Activated naive CD4-positive, alpha-beta T cell treated with anti-CD3 and anti-CD28 coated beads, Interleukin-2, amount 50 U/mL, for 72 hours (primary cell): Measurements from ENCODE around the gene CLEC3B. TPM values are rescaled to one million over a fixed set of nuclear protein-coding genes. Genes with fewer than 3 reads are reported as not detected.
A peak's percentile ranks its signal among the peaks of the same experiment; 100 is the strongest.
"Not testable (repeated sequence)": the region's sequence is repeated elsewhere in the genome, so short reads cannot be mapped to it uniquely, and the experiment has no call there.

Source experiments
- ATAC-seq, 2 donors: fragments of 150-1000 bp; cut with Tn5 transposase; 2 replicates each; pipeline ENCODE4 v1.10.0; 2021; ENCODE audit warnings: mild to moderate bottlenecking in 2 of 2, moderate library complexity in 2 of 2
- DNase-seq, 2 donors: peaks; one replicate each; pipeline ENCODE4 v3.0.0; 2021 to 2022; ENCODE audit warnings: low spot score in 2 of 2
- H3K27ac Mint-ChIP-seq, 2 donors: one replicate each; pipeline ENCODE4 v1.8.0; 2022; ENCODE audit warnings: mild to moderate bottlenecking in 2 of 2, mixed read lengths in 2 of 2
- H3K36me3 Mint-ChIP-seq, 2 donors: one replicate each; pipeline ENCODE4 v1.8.0; 2022; ENCODE audit warnings: mixed read lengths in 2 of 2
- H3K9me3 Mint-ChIP-seq, 2 donors: one replicate each; pipeline ENCODE4 v1.8.0; 2022; ENCODE audit warnings: mixed read lengths in 2 of 2
- total RNA-seq, 2 donors: library from RNA; stranded (reverse); gene quantifications; one replicate each; pipeline ENCODE4 v1.2.3, GENCODE V29; 2022

Gene CLEC3B
- total RNA-seq, 2 donors from 2014 or later, result not detected

DNA sequence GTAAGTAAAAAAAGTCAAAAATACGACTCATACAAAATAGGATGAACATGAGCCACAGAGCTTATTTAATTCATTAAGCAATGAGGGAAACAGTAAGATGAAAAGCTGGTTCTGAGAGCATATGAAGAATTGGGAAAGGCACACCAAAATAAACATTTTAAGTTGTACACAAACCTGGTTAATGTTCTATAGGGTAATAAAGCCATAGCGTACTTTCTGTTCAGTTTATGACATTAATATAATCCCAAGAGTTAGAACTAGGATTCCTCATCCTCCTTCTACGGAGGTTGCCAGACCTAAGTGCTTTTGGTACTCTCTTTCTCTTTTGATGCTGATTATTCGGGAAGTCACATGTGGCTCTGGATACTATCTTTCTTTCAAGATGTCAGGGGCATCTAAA is 41.4 kb downstream of the CLEC3B start:
- no peaks in the 10 kb centered on the region for H3K9me3 Mint-ChIP-seq
- H3K27ac Mint-ChIP-seq, result peak overlapping the region in 1 of 2 donors; percentile 70
- no peak for DNase-seq
- no peaks in the 10 kb centered on the region for H3K36me3 Mint-ChIP-seq
- no peak for ATAC-seq

DNA sequence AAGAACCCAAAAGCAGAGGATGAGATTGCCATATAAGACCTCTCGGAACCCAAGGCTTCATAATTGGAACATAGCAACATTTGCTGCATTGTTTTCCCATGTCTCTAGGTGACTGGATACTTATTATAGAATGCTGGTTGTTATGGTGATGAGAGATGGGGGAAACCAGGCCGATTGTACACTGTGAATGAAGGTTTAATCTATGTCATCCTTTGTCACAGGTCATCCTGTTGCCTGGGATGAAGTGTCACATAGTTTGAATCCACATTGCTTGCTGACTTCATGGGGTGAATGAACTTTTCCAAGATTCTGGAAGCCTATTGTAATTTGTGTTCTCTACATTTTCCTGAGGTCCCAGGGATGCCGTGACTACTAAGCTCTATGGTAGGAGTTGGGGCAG is 41.8 kb downstream of the CLEC3B start:
- no peak overlapping the region for H3K27ac Mint-ChIP-seq
- no peak for ATAC-seq

DNA sequence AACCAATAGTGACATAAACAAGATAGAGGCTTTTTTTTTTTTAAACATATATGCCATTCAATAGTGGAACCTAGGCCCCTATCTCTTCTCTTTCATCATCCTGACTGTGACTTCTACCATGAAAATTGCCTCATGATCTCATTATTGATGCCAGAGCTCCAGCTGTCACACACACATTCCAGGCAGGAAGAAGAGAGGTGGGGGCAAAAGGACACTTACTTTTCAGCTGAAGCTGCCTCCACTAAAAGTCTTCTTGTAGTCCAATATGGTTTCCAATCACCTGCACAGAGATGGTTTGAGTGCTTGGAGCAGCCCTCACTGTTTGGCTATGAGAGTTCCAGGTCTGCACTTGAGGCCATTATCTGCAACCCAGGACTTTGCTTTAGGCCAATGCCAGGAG is 45.0 kb downstream of the CLEC3B start:
- DNase-seq (no peak), ATAC-seq (no peak)
- Mint-ChIP-seq H3K36me3 (no peaks in the 10 kb centered on the region), H3K9me3 (no peaks in the 10 kb centered on the region), H3K27ac (no peak overlapping the region)

More for the DNA sequence above, 41.8 kb downstream of the CLEC3B start:
- no peak for DNase-seq
- no peaks in the 10 kb centered on the region for H3K36me3 Mint-ChIP-seq
- H3K9me3 Mint-ChIP-seq, result no peaks in the 10 kb centered on the region

- DNase-seq (no peak), ATAC-seq (no peak)
- Mint-ChIP-seq H3K27ac (no peak overlapping the region), H3K9me3 (peaks cover 3 to 6% of the 10 kb centered on the region in 2 donors), H3K36me3 (no peaks in the 10 kb centered on the region)
Measured at GRCh38 chr3:45075821-45076625, 49.9 kb downstream of the CLEC3B start.

DNA sequence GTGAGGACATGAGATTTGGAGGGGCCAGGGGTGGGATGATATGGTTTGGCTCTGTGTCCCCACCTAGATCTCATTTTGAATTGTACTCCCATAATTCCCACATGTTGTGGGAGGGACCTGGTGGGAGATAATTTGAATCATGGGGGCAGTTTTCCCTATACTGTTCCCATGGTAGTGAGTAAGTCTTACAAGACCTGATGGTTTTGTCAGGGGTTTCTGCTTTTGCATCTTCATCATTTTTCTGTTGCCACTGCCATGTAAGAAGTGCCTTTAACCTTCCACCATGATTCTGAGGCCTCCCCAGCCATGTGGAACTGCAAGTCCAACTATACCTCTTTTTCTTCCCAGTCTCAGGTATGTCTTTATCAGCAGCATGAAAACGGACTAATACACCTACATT is 52.2 kb downstream of the CLEC3B start:
- ATAC-seq, DNase-seq, H3K9me3 Mint-ChIP-seq, H3K36me3 Mint-ChIP-seq: not testable (repeated sequence)
- peak overlapping the region in 1 of 2 donors; percentile 32 for H3K27ac Mint-ChIP-seq

GRCh38 chr3:45078910-45079522 is 52.9 kb downstream of the CLEC3B start:
- Mint-ChIP-seq H3K9me3 (peaks cover 3 to 6% of the 10 kb centered on the region in 2 donors), H3K27ac (no peak overlapping the region), H3K36me3 (no peaks in the 10 kb centered on the region)
- DNase-seq (no peak), ATAC-seq (no peak)

DNA sequence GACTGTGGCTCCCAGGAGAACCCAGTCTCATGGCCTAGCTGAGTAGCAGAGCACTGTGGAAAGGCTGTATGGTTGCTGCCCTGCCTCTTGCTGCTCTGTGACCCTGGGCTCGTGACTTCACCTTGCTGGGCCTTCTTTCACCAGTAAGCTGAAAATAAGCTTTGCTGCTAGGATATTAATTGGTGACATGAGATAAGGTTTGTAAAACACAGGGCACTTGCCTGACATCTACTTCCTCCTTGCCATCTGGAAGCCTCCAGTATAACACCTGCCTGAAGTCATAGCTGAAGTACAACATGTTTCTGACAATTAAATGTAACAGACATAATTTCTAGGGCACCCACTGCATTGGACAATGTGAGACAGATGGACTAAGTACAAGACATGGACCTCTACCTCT is 53.6 kb downstream of the CLEC3B start:
- DNase-seq (no peak), ATAC-seq (no peak)
- Mint-ChIP-seq H3K9me3 (peaks cover 3 to 6% of the 10 kb centered on the region in 2 donors), H3K27ac (no peak overlapping the region), H3K36me3 (no peaks in the 10 kb centered on the region)

DNA sequence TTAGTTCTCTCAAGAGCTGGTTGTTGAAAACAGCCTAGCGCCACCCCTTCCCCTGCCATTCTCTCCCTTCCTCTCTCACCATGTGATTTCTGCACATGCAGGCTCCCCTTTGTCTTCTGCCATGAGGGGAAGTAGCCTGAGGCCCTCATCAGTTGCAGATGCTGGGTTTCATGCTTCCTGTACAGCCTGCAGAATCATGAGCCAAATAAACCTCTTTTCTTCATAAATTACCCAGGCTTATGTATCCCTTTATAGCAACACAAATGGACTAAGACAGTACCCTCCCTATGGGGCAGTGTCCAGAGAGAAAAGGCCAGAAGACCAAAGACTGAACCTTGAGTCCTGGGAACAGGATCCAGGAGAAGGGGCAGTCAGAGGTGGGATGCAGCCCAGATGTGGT is 54.7 kb downstream of the CLEC3B start:
- DNase-seq (no peak), ATAC-seq (no peak)
- peaks cover 3 to 6% of the 10 kb centered on the region in 2 donors for H3K9me3 Mint-ChIP-seq
- H3K27ac Mint-ChIP-seq, result no peak overlapping the region
- no peaks in the 10 kb centered on the region for H3K36me3 Mint-ChIP-seq

GRCh38 chr3:45081506-45082141 is 55.5 kb downstream of the CLEC3B start:
- H3K9me3 Mint-ChIP-seq, result peaks cover 3 to 6% of the 10 kb centered on the region in 2 donors
- DNase-seq (no peak), ATAC-seq (no peak)
- H3K27ac Mint-ChIP-seq, result peak overlapping the region in 1 of 2 donors; percentile 72
- no peaks in the 10 kb centered on the region for H3K36me3 Mint-ChIP-seq

DNA sequence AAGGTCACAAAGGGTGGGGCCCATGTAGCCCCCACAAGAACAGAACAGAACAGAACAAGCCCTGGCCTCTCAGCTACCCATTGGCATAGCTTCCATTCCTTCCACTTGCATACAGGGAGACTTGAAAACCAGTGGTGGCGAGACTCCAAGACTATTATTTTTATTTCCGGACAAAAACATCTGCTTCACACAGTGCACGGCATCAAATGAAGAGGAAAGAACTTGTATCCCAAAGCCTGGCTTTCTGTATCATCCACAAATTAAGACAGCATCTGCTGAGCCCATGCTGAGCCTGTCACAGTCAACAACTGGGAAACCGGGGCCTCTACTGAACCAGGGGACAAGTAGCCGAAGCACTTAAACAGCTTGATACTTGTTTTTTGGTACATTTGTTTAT is 56.0 kb downstream of the CLEC3B start:
- Mint-ChIP-seq H3K9me3 (peaks cover 3 to 6% of the 10 kb centered on the region in 2 donors), H3K36me3 (no peaks in the 10 kb centered on the region), H3K27ac (no peak overlapping the region)
- no peak for DNase-seq
- no peak for ATAC-seq

GRCh38 chr3:45083023-45083422 is 56.9 kb downstream of the CLEC3B start:
- ATAC-seq, result no peak
- no peak overlapping the region for H3K27ac Mint-ChIP-seq
- DNase-seq, result no peak

GRCh38 chr3:45084361-45084760 is 58.3 kb downstream of the CLEC3B start:
- Mint-ChIP-seq H3K27ac (no peak overlapping the region), H3K36me3 (no peaks in the 10 kb centered on the region), H3K9me3 (peaks cover 3 to 6% of the 10 kb centered on the region in 2 donors)
- ATAC-seq (no peak), DNase-seq (no peak)

More at GRCh38 chr3:45083023-45083422, 56.9 kb downstream of the CLEC3B start:
- H3K9me3 Mint-ChIP-seq, result peaks cover 3 to 6% of the 10 kb centered on the region in 2 donors
- H3K36me3 Mint-ChIP-seq, result no peaks in the 10 kb centered on the region

GRCh38 chr3:45084820-45085816 is 59.0 kb downstream of the CLEC3B start:
- ATAC-seq, result no peak
- Mint-ChIP-seq H3K27ac (no peak overlapping the region), H3K36me3 (no peaks in the 10 kb centered on the region), H3K9me3 (peaks cover 3 to 4% of the 10 kb centered on the region in 2 donors)
- no peak for DNase-seq
